RCC 7860 (cell line): ENCODE data around the gene KNOP1.

Source experiments
- DNase-seq: peaks from one replicate; pipeline ENCODE4 v3.0.0-alpha.2; 2015; ENCODE audit warnings: low spot score
- FAIRE-seq: peaks from 2 replicates; lab custom pipeline; 2012; peaks lifted over from hg19 to GRCh38; lab: Jason Lieb, UNC

KNOP1 gene

GRCh38 chr16:19708296-19709205, 9.5 kb downstream of the KNOP1 start:
- DNase-seq, result no peak
- FAIRE-seq, result no peak

- no peak for FAIRE-seq
- DNase-seq, result no peak
Measured at GRCh38 chr16:19707569-19708295, 10.3 kb downstream of the KNOP1 start.

GRCh38 chr16:19706846-19707245, 11.2 kb downstream of the KNOP1 start:
- no peak for DNase-seq
- no peak for FAIRE-seq

GRCh38 chr16:19705843-19706242, 12.2 kb downstream of the KNOP1 start:
- FAIRE-seq (no peak), DNase-seq (no peak)

GRCh38 chr16:19705146-19705501, 12.9 kb downstream of the KNOP1 start:
- FAIRE-seq, result no peak
- no peak for DNase-seq

GRCh38 chr16:19704321-19705145, 13.5 kb downstream of the KNOP1 start:
- DNase-seq, result no peak
- FAIRE-seq, result no peak

GRCh38 chr16:19703172-19703889, 14.7 kb downstream of the KNOP1 start:
- FAIRE-seq (no peak), DNase-seq (no peak)

GRCh38 chr16:19701091-19701490, 16.9 kb downstream of the KNOP1 start:
- DNase-seq, result no peak
- FAIRE-seq, result no peak

- peak; percentile 80 for FAIRE-seq
- DNase-seq, result peak; percentile 61
Measured at GRCh38 chr16:19700319-19700781, 17.7 kb downstream of the KNOP1 start.

GRCh38 chr16:19699472-19699871, 18.6 kb downstream of the KNOP1 start:
- DNase-seq, result no peak
- FAIRE-seq, result no peak

GRCh38 chr16:19698480-19699465, 19.3 kb downstream of the KNOP1 start:
- peak; percentile 52 for FAIRE-seq
- DNase-seq, result peak; percentile 39

- no peak for DNase-seq
- no peak for FAIRE-seq
Measured at GRCh38 chr16:19697756-19698318, 20.2 kb downstream of the KNOP1 start.

- FAIRE-seq, result no peak
- DNase-seq, result no peak
Measured at GRCh38 chr16:19696961-19697360, 21.1 kb downstream of the KNOP1 start.

- no peak for FAIRE-seq
- no peak for DNase-seq
Measured at GRCh38 chr16:19696328-19696727, 21.7 kb downstream of the KNOP1 start.

- DNase-seq (no peak), FAIRE-seq (no peak)
Measured at GRCh38 chr16:19694989-19695388, 23.0 kb downstream of the KNOP1 start.

GRCh38 chr16:19691161-19691711, 26.8 kb downstream of the KNOP1 start:
- FAIRE-seq (no peak), DNase-seq (peak; percentile 29)

- no peak for DNase-seq
- no peak for FAIRE-seq
Measured at GRCh38 chr16:19690196-19690595, 27.8 kb downstream of the KNOP1 start.

GRCh38 chr16:19689342-19689741, 28.7 kb downstream of the KNOP1 start:
- DNase-seq (no peak), FAIRE-seq (no peak)
